Testis (tissue), 2 donors: ENCODE measurements around the gene AATK.

Source experiments
- CTCF ChIP-seq, 3 experiments: fragments of 450-650 bp in 2 of 3; fragments of 200-600 bp in 1 of 3; sonication (generic) in 1 of 3; IDR thresholded peaks; one replicate each; pipeline ENCODE4 v1.5.1; 2016 to 2019; ENCODE audit warnings: antibody characterized with exemption in 3 of 3, mild to moderate bottlenecking in 2 of 3, moderate library complexity in 1 of 3
- POLR2A ChIP-seq: fragments of 450-650 bp; IDR thresholded peaks from one replicate; pipeline ENCODE4 v1.6.1; 2017; ENCODE audit warnings: antibody characterized with exemption, mild to moderate bottlenecking, moderate library complexity

GRCh38 chr17:81159611-81160265 lies 6.3 kb downstream of the AATK start:
- TF ChIP-seq CTCF (IDR thresholded peaks at IDR 0.05) (no peak), POLR2A (no peak)
